GM19455 (cell line): Measurements from ENCODE around the gene CCDC50.

Experiments used
- ATAC-seq: cut with Tn5 transposase; IDR thresholded peaks from one replicate; pipeline ENCODE4 v1.9.1; 2021; ENCODE audit not compliant: unreplicated experiment

CCDC50 gene

GRCh38 chr3:191376516-191377141, 47.4 kb downstream of the CCDC50 start:
- ATAC-seq = no peak

GRCh38 chr3:191378142-191378812, 49.1 kb downstream of the CCDC50 start:
- no peak for ATAC-seq

GRCh38 chr3:191379446-191379845, 50.3 kb downstream of the CCDC50 start:
- no peak for ATAC-seq

- no peak for ATAC-seq
These were observed 50.8 kb downstream of the CCDC50 start for GRCh38 chr3:191380001-191380400.

- ATAC-seq = no peak
These were observed 52.1 kb downstream of the CCDC50 start for GRCh38 chr3:191381303-191381702.

GRCh38 chr3:191382661-191383060, 53.5 kb downstream of the CCDC50 start:
- ATAC-seq = no peak

- ATAC-seq = no peak
These were observed 53.9 kb downstream of the CCDC50 start for GRCh38 chr3:191383124-191383523.

- no peak for ATAC-seq
These were observed 55.9 kb downstream of the CCDC50 start for GRCh38 chr3:191385101-191385500.

- ATAC-seq = no peak
These were observed 58.4 kb downstream of the CCDC50 start for GRCh38 chr3:191387441-191388077.

GRCh38 chr3:191388823-191389222, 59.6 kb downstream of the CCDC50 start:
- no peak for ATAC-seq

- ATAC-seq = no peak
These were observed 61.4 kb downstream of the CCDC50 start for GRCh38 chr3:191390580-191390979.

GRCh38 chr3:191391861-191392808, 62.9 kb downstream of the CCDC50 start:
- no peak for ATAC-seq

GRCh38 chr3:191393146-191393545, 64.0 kb downstream of the CCDC50 start:
- ATAC-seq = no peak

- no peak for ATAC-seq
These were observed 68.6 kb downstream of the CCDC50 start for GRCh38 chr3:191397771-191398170.

GRCh38 chr3:191398607-191399006, 69.4 kb downstream of the CCDC50 start:
- ATAC-seq = no peak

- ATAC-seq = no peak
These were observed 70.7 kb downstream of the CCDC50 start for GRCh38 chr3:191399918-191400317.

- no peak for ATAC-seq
These were observed 72.7 kb downstream of the CCDC50 start for GRCh38 chr3:191401775-191402357.

GRCh38 chr3:191409791-191410359, 80.7 kb downstream of the CCDC50 start:
- no peak for ATAC-seq

GRCh38 chr3:191412759-191413158, 83.6 kb downstream of the CCDC50 start:
- ATAC-seq = no peak

- ATAC-seq = no peak
These were observed 85.1 kb downstream of the CCDC50 start for GRCh38 chr3:191414286-191414685.

- ATAC-seq = no peak
These were observed 85.5 kb downstream of the CCDC50 start for GRCh38 chr3:191414732-191415131.
